RWPE2 (cell line): ENCODE data around the gene VRTN.

Experiments used
- ATAC-seq: fragments of 200-7000 bp; cut with Tn5 transposase; 3 replicates; pipeline ENCODE4 v1.9.1; 2021; ENCODE audit warnings: low read depth
- DNase-seq: peaks from one replicate; pipeline ENCODE4 v3.0.0-alpha.2; 2020; ENCODE audit warnings: low spot score
- H3K27ac ChIP-seq: fragments of 450-650 bp; 2 replicates; pipeline ENCODE4 v1.5.1; 2017; ENCODE audit warnings: mild to moderate bottlenecking; ENCODE audit not compliant: poor library complexity, severe bottlenecking
- H3K27me3 ChIP-seq: fragments of 250-450 bp; sonication (Bioruptor Pico); 2 replicates; pipeline ENCODE4 v1.5.1; 2021; ENCODE audit warnings: mild to moderate bottlenecking, moderate library complexity; ENCODE audit not compliant: insufficient read depth, poor library complexity, severe bottlenecking
- H3K36me3 ChIP-seq: fragments of 250-450 bp; sonication (Bioruptor Pico); 2 replicates; pipeline ENCODE4 v1.5.1; 2020; ENCODE audit warnings: low read depth, mild to moderate bottlenecking, moderate library complexity
- H3K4me1 ChIP-seq: fragments of 250-450 bp; sonication (Bioruptor Pico); 2 replicates; pipeline ENCODE4 v1.5.1; 2021; ENCODE audit warnings: mild to moderate bottlenecking, moderate library complexity; ENCODE audit not compliant: insufficient read depth, poor library complexity, severe bottlenecking
- H3K4me3 ChIP-seq: fragments of 250-450 bp; sonication (Bioruptor Pico); 2 replicates; pipeline ENCODE4 v1.5.1; 2021; ENCODE audit warnings: mild to moderate bottlenecking, moderate library complexity; ENCODE audit not compliant: severe bottlenecking
- H3K9me3 ChIP-seq: fragments of 250-450 bp; sonication (Bioruptor Pico); 2 replicates; pipeline ENCODE4 v1.5.1; 2021; ENCODE audit warnings: mild to moderate bottlenecking, moderate library complexity; ENCODE audit not compliant: severe bottlenecking
- CTCF ChIP-seq: fragments of 450-650 bp; IDR thresholded peaks from one replicate; pipeline ENCODE4 v1.5.1; 2017; ENCODE audit warnings: mild to moderate bottlenecking, moderate library complexity; ENCODE audit not compliant: poor library complexity, severe bottlenecking

Gene VRTN

GRCh38 chr14:74349757-74350156, 1.5 kb downstream of the VRTN start:
- H3K4me1 ChIP-seq: no peaks in the 10 kb centered on the region
- no peak for TF ChIP-seq CTCF
- H3K27me3 ChIP-seq: peaks cover 5% of the 10 kb centered on the region
- H3K9me3 ChIP-seq: no peaks in the 10 kb centered on the region
- no peak for DNase-seq
- no peaks in the 10 kb centered on the region for H3K36me3 ChIP-seq
- ATAC-seq: no peak
- no peak overlapping the region for H3K4me3 ChIP-seq
- H3K27ac ChIP-seq: no peak overlapping the region

GRCh38 chr14:74350211-74350927, 2.1 kb downstream of the VRTN start:
- no peaks in the 10 kb centered on the region for H3K4me1 ChIP-seq
- no peak overlapping the region for H3K27ac ChIP-seq
- no peak for TF ChIP-seq CTCF
- H3K4me3 ChIP-seq: no peak overlapping the region
- no peaks in the 10 kb centered on the region for H3K9me3 ChIP-seq
- DNase-seq (no peak), ATAC-seq (no peak)
- H3K27me3 ChIP-seq: peaks cover 5% of the 10 kb centered on the region
- H3K36me3 ChIP-seq: no peaks in the 10 kb centered on the region

- Histone ChIP-seq H3K27me3 (peaks cover 5% of the 10 kb centered on the region), H3K4me1 (no peaks in the 10 kb centered on the region), H3K27ac (no peak overlapping the region), H3K36me3 (no peaks in the 10 kb centered on the region), H3K4me3 (no peak overlapping the region), H3K9me3 (no peaks in the 10 kb centered on the region)
- ATAC-seq (no peak), DNase-seq (no peak)
- no peak for TF ChIP-seq CTCF
Observed at GRCh38 chr14:74350928-74351323, 2.7 kb downstream of the VRTN start.

- no peaks in the 10 kb centered on the region for H3K36me3 ChIP-seq
- no peak for TF ChIP-seq CTCF
- DNase-seq (no peak), ATAC-seq (no peak)
- no peaks in the 10 kb centered on the region for H3K27me3 ChIP-seq
- H3K9me3 ChIP-seq: no peaks in the 10 kb centered on the region
- H3K4me3 ChIP-seq: no peak overlapping the region
- no peaks in the 10 kb centered on the region for H3K4me1 ChIP-seq
- H3K27ac ChIP-seq: no peak overlapping the region
Observed at GRCh38 chr14:74356892-74357575, 8.8 kb downstream of the VRTN start.

GRCh38 chr14:74357585-74357984, 9.3 kb downstream of the VRTN start:
- H3K4me1 ChIP-seq: no peaks in the 10 kb centered on the region
- no peaks in the 10 kb centered on the region for H3K27me3 ChIP-seq
- H3K36me3 ChIP-seq: no peaks in the 10 kb centered on the region
- H3K9me3 ChIP-seq: no peaks in the 10 kb centered on the region
- ATAC-seq: no peak
- no peak overlapping the region for H3K27ac ChIP-seq
- no peak overlapping the region for H3K4me3 ChIP-seq
- DNase-seq: no peak
- no peak for TF ChIP-seq CTCF
